Regular cardiac myocyte (primary cell): ENCODE data around the gene ACCS. TPM values are rescaled to one million over a fixed set of nuclear protein-coding genes. Genes with fewer than 3 reads are reported as not detected.

ENCODE experiments used
- total RNA-seq: library from RNA; depleted of rRNA; stranded (reverse); fragments of >200 nt; gene quantifications from 2 replicates; pipeline ENCODE4 v1.2.3, GENCODE V29; 2014

The ACCS gene
- total RNA-seq, result 1.9 and 7.9 TPM in 2 replicates

GRCh38 chr11:44065841-44066731 is at the start of gene ACCS:
Gene ACCS (plus strand): TSS chr11:44066270. CDS start chr11:44067628, 1,358 bp downstream.

GRCh38 chr11:44047931-44048431 is 18.1 kb upstream of the ACCS start, which contains the start of gene ACCSL:
Gene ACCSL (plus strand): TSS chr11:44047981. CDS start chr11:44048037, 56 bp downstream.

GRCh38 chr11:44095506-44096359 is 29.7 kb downstream of the ACCS start, which contains the start of gene EXT2:
Gene EXT2 (plus strand): TSS chr11:44095678. CDS start chr11:44107713, 12,035 bp downstream.

Other genes with a start within 250 kb of the ACCS start
- gene ALKBH3, start 185.4 kb upstream of the ACCS start, total RNA-seq, result 18.3 and 25.1 TPM in 2 replicates
- gene C11orf96, start 123.6 kb upstream of the ACCS start, total RNA-seq, result 7.5 and 99.5 TPM in 2 replicates
- gene ACCSL, start 18.3 kb upstream of the ACCS start, total RNA-seq, result not detected in 2 replicates
- 94.9 and 240 TPM in 2 replicates for gene EXT2, start 29.4 kb downstream of the ACCS start, total RNA-seq
- not detected in 2 replicates for gene ALX4, start 243.9 kb downstream of the ACCS start, total RNA-seq